ENCODE measurements around the gene TMF1. TPM values are rescaled to one million over a fixed set of nuclear protein-coding genes. Genes with fewer than 3 reads are reported as not detected.

TMF1 gene
- polyA plus RNA-seq, 1 of the 3 experiments (the other 2 are of a cell fraction), result 3.2 TPM

DNA sequence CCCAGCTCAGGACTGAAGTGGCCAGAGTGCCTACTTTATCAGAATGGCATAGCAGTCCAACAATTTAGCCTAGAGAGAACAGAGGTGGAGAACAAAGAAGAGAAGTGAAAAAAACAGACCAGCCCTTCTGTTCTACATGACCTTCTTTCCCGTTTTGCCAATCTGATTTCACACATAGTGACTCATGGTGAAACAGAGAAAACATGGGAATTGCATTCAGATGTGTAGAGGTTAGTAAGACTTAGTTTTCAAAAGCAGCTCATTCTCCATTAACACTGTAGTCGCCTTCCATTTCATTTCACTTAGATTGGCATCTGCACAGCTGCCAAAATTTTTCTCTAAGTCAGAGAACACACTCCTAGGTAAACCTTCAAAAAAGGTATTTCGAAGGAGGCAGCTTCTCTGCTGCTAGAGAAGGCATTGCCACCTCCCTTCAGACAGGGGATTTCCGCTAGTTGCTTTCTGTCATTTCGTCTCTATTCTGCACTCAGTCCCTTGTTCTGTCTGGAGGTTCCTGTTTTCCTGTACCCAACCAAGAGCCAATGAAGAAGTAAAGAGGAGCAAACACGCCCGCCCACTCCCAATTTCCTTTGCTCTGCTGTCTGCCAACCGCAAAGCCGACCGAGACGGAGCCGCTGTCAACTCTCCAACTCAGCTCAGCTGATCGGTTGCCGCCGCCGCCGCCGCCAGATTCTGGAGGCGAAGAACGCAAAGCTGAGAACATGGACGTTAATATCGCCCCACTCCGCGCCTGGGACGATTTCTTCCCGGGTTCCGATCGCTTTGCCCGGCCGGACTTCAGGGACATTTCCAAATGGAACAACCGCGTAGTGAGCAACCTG lies 32.4 kb upstream of the TMF1 start, which contains the start of gene ARL6IP5:
Gene ARL6IP5, plus strand, starts transcription at position 612 of the 842 bp plus-strand sequence. Its CDS starts 111 bp downstream, at position 723.
- Histone ChIP-seq H4K20me1 (ENCODE audit: insufficient read depth) (peaks cover 9% of the 10 kb centered on the region), H3K27me3 (ENCODE audit: insufficient read depth) (no peaks in the 10 kb centered on the region), H3K9me3 (no peaks in the 10 kb centered on the region), H3F3A (replicated peaks; ENCODE audit: insufficient read depth) (peaks cover 43% of the 10 kb centered on the region), H2AFZ (ENCODE audit: low read depth) (peak within 1 kb of the TSS; percentile 75), H3K27ac (ENCODE audit: low read depth in 2 of 2, low read length in 1 of 2) (peak within 1 kb of the TSS; percentile 81 to 94), H3K36me3 (replicated peaks in 1 of 2; ENCODE audit: control insufficient read depth in 1 of 2, insufficient read depth in 2 of 2, low read length in 1 of 2) (peaks cover 0 to 10% of the 10 kb centered on the region in 2 experiments), H3K4me2 (peak within 1 kb of the TSS; percentile 72), H3K79me2 (ENCODE audit: insufficient read depth) (peaks cover 52% of the 10 kb centered on the region), H3K9me2 (no peaks in the 10 kb centered on the region), H3K4me3 (ENCODE audit: low read depth in 2 of 2, low read length in 1 of 2) (peak within 1 kb of the TSS; percentile 92 to 93), H3K4me1 (ENCODE audit: control insufficient read depth in 1 of 2, insufficient read depth in 2 of 2, low read depth in 1 of 2, low read length in 1 of 2) (peaks cover 35 to 43% of the 10 kb centered on the region in 2 experiments), H3K9ac (peak within 1 kb of the TSS; percentile 86)
- peak; percentile 81 for DNase-seq
- ChIA-PET CTCF (interaction anchor here (1.1 to 1.6 kb wide), 4 partner anchors 12 to 221 kb away, joined by 3 to 6 read pairs (median 4); no protein-coding TSS in a partner anchor), POLR2A (interaction anchor here (1.4 kb wide), 1 partner anchor 32 kb away, joined by 5 read pairs; the partner anchor contains the start of gene TMF1)
- WGBS (ENCODE audit: low lambda C conversion rate), result 4% methylated on average over 28 of the region's 32 CpGs
- no peak for TF ChIP-seq POLR2AphosphoS5 (IDR thresholded peaks at IDR 0.05; ENCODE audit: low read depth, low read length)
- no peak for TF ChIP-seq IRF3 (IDR thresholded peaks at IDR 0.05; ENCODE audit: low read depth, low read length)
- TF ChIP-seq MEF2A (IDR thresholded peaks at IDR 0.05; ENCODE audit: borderline replicate concordance, low read depth), result no peak
- peak; percentile 72 for TF ChIP-seq NFIC (IDR thresholded peaks at IDR 0.05; ENCODE audit: borderline replicate concordance)
- no peak for TF ChIP-seq RAD21 (IDR thresholded peaks at IDR 0.05; ENCODE audit: low read length)
- TF ChIP-seq, protein P1, sequence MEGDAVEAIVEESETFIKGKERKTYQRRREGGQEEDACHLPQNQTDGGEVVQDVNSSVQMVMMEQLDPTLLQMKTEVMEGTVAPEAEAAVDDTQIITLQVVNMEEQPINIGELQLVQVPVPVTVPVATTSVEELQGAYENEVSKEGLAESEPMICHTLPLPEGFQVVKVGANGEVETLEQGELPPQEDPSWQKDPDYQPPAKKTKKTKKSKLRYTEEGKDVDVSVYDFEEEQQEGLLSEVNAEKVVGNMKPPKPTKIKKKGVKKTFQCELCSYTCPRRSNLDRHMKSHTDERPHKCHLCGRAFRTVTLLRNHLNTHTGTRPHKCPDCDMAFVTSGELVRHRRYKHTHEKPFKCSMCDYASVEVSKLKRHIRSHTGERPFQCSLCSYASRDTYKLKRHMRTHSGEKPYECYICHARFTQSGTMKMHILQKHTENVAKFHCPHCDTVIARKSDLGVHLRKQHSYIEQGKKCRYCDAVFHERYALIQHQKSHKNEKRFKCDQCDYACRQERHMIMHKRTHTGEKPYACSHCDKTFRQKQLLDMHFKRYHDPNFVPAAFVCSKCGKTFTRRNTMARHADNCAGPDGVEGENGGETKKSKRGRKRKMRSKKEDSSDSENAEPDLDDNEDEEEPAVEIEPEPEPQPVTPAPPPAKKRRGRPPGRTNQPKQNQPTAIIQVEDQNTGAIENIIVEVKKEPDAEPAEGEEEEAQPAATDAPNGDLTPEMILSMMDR (IDR thresholded peaks at IDR 0.05), result no peak
- TF ChIP-seq EP300 (IDR thresholded peaks at IDR 0.05; ENCODE audit: borderline replicate concordance in 1 of 2, low read depth in 1 of 2, low read length in 1 of 2), result peak; percentile 8 to 27; a peak in 1 of 4 replicates
- TF ChIP-seq TCF12 (IDR thresholded peaks at IDR 0.05), result peak; percentile 76
- peak; percentile 58 for TF ChIP-seq FOXJ3 (CRISPR knock-in tag; IDR thresholded peaks at IDR 0.05)
- no peak for TF ChIP-seq GATA2 (CRISPR knock-in tag; IDR thresholded peaks at IDR 0.05)
- TF ChIP-seq, protein P2, sequence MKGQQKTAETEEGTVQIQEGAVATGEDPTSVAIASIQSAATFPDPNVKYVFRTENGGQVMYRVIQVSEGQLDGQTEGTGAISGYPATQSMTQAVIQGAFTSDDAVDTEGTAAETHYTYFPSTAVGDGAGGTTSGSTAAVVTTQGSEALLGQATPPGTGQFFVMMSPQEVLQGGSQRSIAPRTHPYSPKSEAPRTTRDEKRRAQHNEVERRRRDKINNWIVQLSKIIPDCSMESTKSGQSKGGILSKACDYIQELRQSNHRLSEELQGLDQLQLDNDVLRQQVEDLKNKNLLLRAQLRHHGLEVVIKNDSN (IDR thresholded peaks at IDR 0.05; ENCODE audit: borderline replicate concordance, low read depth), result no peak; the same call in 1 of the 2 replicates
- no peak for TF ChIP-seq RXRA (IDR thresholded peaks at IDR 0.05; ENCODE audit: borderline replicate concordance, low read depth)
- no peak for TF ChIP-seq EZH2phosphoT487 (IDR thresholded peaks at IDR 0.05; ENCODE audit: borderline replicate concordance, low read depth)
- peak; percentile 73 for TF ChIP-seq TAF1 (IDR thresholded peaks at IDR 0.05; ENCODE audit: borderline replicate concordance, low read depth, low read length)
- peak; percentile 84 for TF ChIP-seq PBX3 (IDR thresholded peaks at IDR 0.05)
- TF ChIP-seq USF2 (IDR thresholded peaks at IDR 0.05; ENCODE audit: borderline replicate concordance, low read depth, low read length), result no peak
- TF ChIP-seq JUND (IDR thresholded peaks at IDR 0.05), result peak; percentile 57
- peak; percentile 40 for TF ChIP-seq CHD2 (IDR thresholded peaks at IDR 0.05; ENCODE audit: low read length, partially characterized antibody)
- no peak for TF ChIP-seq NRF1 (IDR thresholded peaks at IDR 0.05; ENCODE audit: low read depth, low read length)
- no peak for TF ChIP-seq FOXM1 (IDR thresholded peaks at IDR 0.05; ENCODE audit: low read depth)
- peak; percentile 92; the same call in 1 of the 2 replicates for TF ChIP-seq SIN3A (IDR thresholded peaks at IDR 0.05; ENCODE audit: borderline replicate concordance, low read depth, low read length)
- peak; percentile 77 for TF ChIP-seq FOSL2 (IDR thresholded peaks at IDR 0.05; ENCODE audit: borderline replicate concordance, low read depth)
- TF ChIP-seq RCOR1 (IDR thresholded peaks at IDR 0.05; ENCODE audit: low read length), result no peak
- no peak for TF ChIP-seq RFX5 (IDR thresholded peaks at IDR 0.05; ENCODE audit: low read length)
- TF ChIP-seq GABPA (IDR thresholded peaks at IDR 0.05; ENCODE audit: low read depth), result no peak
